GM12892 (cell line): ENCODE data around the gene APEH.

ENCODE experiments used
- POLR2A ChIP-seq: IDR thresholded peaks from 2 replicates; pipeline ENCODE4 v1.6.1; 2011; ENCODE audit warnings: low read depth, low read length, control low read depth
- POLR2AphosphoS5 ChIP-seq: IDR thresholded peaks from 2 replicates; pipeline ENCODE4 v1.6.1; 2011; ENCODE audit warnings: low read depth, low read length, control low read depth
- TAF1 ChIP-seq: IDR thresholded peaks from 2 replicates; pipeline ENCODE4 v1.6.1; 2011; ENCODE audit warnings: low read depth, mild to moderate bottlenecking, control low read depth, low read length, borderline replicate concordance

GRCh38 chr3:49665822-49666519, 8.2 kb upstream of the APEH start:
- TF ChIP-seq POLR2A, result no peak
- no peak for TF ChIP-seq POLR2AphosphoS5
- no peak for TF ChIP-seq TAF1
